ENCODE measurements around the gene P2RY6.

DNA sequence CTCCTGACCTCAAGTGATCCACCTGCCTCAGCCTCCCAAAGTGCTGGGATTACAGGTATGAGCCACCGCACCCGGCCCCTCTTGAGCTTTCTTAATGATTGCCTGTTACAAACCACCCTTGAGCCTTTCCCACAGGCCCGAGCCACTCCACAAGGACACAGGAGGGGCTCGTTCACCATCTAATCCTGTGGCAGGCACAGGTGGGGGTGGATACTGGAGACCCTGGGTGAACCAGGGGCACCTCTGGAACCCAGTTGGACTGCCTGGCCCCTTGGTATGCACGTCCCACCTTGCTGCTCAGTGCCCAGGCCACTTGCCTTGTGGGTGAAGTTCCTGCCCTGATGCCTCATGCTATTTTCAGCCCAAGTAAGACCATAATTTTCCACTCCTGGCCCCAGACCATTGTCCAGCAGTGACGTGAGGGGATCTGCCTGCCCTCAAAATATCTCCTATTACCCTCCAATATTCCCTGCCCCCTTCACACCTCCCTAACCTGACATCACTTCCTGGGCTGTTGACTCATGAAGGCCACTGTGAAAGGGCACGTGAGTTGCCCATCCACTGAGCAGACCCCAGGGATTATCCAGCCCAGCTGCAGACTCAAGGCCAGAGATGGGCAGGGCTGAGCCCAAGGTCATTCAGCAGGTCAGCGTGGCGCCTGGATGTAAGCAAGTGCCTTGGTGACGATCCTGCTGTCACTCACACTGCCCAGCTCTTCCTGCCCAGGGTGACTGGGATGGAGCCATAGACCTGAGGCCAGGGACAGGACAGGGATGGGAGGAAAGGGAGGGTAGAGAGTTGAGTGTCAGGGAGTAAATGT lies 34.5 kb upstream of the P2RY6 start:
- TF ChIP-seq CTCF (IDR thresholded peaks at IDR 0.05) (no peak), POLR2A (IDR thresholded peaks at IDR 0.05) (no peak)
